Myocyte (in vitro differentiated cells): Measurements from ENCODE around the gene RFWD3. TPM values are rescaled to one million over a fixed set of nuclear protein-coding genes. Genes with fewer than 3 reads are reported as not detected.

Source experiments
- DNase-seq: peaks from one replicate; pipeline ENCODE4 v3.0.0-alpha.2; 2012; ENCODE audit warnings: low read depth
- total RNA-seq: library from RNA; depleted of rRNA; stranded (reverse); fragments of >200 nt; gene quantifications from 2 replicates; pipeline ENCODE4 v1.2.3, GENCODE V29; 2014

Gene RFWD3
- total RNA-seq, 1 donor from 2014 or later, result 14.1 TPM

- peak; percentile 66 for DNase-seq
These were observed 43.4 kb downstream of the RFWD3 start for GRCh38 chr16:74623214-74623838.

GRCh38 chr16:74622005-74622404, 44.7 kb downstream of the RFWD3 start:
- no peak for DNase-seq

- DNase-seq, result no peak
These were observed 49.4 kb downstream of the RFWD3 start for GRCh38 chr16:74617206-74617788.

DNA sequence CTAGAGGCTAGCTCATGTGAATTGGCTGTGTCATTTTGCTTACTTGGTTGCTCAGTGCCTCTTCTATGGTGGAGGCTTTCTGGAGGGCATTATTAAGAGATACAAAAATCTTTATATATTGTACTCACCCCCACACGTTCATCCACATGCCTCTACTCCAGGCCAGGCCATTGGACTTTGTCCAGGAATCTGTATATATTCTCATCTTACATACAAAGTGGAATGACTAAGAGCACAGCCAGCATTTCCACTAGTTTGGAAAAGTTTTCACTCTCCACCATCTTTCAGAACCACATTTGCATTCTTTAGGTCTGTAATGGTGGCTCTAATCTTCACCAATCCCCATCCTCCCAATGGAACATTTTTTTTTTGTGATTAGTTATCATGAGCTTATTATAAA, 55.0 kb downstream of the RFWD3 start:
- DNase-seq, result no peak

DNA sequence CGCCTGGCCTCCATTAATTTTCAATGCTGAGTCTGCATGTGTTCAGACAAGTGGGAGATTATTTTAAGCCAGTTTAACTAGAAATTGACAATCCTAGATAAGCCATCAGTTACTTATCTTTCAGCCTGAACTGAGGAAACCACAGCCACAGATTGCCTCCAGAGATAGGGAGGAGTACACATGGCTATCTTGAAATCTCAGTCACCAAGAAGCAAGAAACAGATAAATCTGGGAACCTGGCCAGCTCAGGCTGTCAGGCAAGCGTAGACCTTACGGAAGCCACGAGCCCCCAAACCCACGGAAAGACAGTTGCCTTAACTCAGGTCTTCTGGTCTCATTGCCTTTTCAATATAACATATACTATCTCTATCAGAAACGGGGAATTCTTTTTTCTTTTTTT, 57.7 kb downstream of the RFWD3 start:
- DNase-seq, result no peak

DNA sequence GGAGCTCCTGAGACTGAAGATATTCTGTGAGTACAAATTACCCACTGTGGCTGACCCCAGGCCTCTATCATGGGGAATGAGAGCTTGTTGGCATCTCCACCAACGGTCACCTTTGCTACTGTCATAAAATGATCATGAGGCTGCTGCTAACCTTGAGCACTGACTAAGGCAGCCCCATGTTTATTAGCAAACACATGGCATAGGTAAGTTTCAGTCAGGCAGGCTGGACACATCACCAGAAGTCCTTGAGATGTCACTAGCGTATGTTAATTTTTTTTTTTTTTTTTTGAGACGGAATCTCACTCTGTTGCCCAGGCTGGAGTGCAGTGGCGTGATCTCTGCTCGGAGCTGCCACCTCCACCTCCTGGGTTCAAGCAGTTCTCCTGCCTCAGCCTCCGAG, 58.3 kb downstream of the RFWD3 start:
- no peak for DNase-seq

GRCh38 chr16:74607962-74608356, 58.7 kb downstream of the RFWD3 start:
- DNase-seq, result no peak

- DNase-seq, result no peak
These were observed 59.2 kb downstream of the RFWD3 start for GRCh38 chr16:74607310-74607961.

- peak; percentile 93 for DNase-seq
These were observed 60.0 kb downstream of the RFWD3 start, which contains the start of gene GLG1 for GRCh38 chr16:74606521-74607309. Gene GLG1, minus strand, starts transcription at chr16:74607114. Its CDS starts 20 bp downstream, at chr16:74607094.

DNA sequence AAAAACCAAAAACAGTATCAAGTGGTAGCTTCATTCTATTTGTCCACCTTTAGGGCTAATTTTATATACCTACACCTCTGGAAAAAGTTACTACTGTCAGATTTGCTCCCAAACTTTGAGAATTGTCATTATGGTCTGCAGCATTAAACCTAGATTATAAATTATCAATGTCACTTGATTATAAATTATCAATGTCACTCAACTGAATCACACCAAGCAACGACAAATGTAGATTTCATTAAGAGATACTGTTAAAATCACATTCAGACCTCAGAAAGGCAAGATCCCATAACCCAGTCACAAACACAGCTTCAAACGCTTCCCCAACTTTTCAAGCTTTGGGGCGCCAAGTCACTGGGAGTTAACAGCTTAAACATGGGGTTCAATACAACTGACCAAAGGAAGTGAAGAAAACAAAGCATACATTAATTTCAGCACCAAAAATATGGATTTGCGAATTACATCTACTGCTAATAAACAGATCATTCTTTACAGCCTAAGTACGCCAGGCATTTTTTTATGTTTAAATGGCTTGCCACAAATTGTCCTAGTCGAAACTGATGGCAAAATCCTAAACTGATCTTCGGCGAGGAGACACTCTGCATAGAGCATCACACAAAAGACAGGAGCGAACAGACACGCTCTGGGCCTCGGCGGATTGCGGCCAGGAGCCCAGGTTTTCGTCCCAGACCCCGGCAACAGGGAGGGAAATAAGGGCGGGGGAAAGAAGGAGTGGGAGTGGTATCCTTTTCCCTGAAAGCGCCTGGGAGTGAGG, 60.7 kb downstream of the RFWD3 start:
- DNase-seq, result peak; percentile 26

DNA sequence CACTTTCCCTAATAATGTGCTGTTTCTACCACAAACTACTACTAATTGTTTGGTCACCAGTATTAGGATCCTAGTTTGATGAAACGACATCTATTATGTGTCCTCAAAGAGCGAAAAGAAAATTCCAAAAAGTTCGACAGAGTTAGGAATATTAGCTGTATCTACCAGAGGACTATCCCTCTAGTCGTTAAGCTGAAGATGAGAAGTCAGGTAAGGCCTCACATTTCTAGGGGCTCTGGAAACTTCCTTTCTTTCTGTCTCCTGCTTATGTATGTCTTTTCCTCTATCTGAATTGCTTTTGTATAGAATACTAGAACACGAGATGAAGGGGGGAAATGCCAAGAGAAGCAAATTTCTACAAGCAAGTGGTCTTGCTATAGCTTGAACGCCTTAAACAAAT, 61.3 kb downstream of the RFWD3 start:
- no peak for DNase-seq

- peak; percentile 35 for DNase-seq
These were observed 62.8 kb downstream of the RFWD3 start for GRCh38 chr16:74603848-74604247.

- DNase-seq, result no peak
These were observed 65.4 kb downstream of the RFWD3 start for GRCh38 chr16:74601126-74601871.

DNA sequence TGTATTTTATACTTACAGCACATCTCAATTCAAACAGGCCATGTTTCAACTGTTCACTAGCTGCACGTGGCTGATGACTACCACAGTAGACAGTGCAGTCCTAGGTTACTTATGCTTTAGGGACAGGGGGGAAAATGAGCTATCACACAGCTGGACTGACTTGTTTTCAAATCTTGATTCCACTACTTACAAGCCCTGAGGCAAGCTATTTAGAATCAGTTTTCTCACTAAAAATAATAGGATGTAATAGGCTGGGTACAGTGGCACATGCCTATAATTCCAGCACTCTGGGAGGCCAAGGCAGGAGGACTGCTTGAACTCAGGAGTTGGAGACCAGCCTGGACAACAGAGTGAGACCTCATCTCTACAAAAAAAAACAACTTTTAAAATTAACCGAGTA, 70.1 kb downstream of the RFWD3 start:
- DNase-seq, result no peak

DNA sequence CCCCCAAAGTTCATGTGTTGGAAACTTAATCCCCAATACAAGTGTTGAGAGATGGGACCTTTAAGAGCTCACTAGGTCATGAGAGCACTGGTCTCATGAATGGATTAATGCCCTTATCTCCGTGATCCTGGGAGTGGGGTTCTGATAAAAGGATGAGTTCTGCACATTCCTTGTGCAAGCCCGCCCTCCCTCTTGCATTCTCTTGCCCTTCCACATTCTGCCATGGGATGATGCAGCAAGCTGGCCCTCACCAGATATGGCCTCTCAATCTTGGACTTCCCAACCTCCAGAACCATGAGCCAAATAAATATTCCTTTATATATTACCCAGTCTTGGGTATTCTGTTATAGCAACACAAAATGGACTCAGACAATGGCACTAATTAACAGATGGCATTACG, 73.8 kb downstream of the RFWD3 start:
- no peak for DNase-seq

DNA sequence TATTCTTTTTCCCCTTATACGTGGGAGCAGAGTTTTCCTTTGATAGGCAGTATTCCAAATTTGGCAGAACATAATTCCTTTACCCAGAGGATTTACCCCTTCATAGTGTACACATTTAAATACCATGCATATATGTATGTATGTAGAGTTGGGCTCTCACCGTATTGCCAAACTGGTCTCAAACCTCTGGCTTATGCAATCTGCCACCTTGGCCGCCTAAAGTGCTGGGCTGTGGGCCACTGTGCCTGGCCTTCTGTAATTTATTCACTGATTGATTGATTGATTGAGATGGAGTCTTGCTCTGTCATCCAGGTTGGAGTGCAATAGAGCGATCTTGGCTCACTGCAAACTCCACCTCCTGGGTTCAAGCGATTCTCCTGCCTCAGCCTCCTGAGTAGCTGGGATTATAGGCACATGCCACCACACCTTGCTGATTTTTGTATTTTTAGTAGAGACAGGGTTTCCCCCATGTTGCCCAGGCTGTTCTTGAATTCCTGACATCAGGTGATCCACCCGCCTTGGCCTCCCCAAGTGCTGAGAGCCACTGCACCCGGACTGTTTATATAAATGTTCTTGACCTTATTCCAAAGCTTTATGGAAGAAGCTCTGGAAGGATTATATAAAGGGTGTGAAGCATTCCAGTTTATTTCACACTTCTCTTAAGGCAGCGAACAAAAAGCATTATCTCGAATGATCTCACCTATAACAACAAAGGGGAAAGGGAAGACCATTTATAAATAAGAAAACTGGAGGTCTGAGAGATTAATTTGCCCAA, 74.6 kb downstream of the RFWD3 start:
- no peak for DNase-seq

GRCh38 chr16:74586948-74587347, 79.7 kb downstream of the RFWD3 start:
- DNase-seq, result no peak

GRCh38 chr16:74585846-74586443, 80.7 kb downstream of the RFWD3 start:
- DNase-seq, result no peak
